Mesodermal cell (in vitro differentiated cells): ENCODE results near the gene PTGR2.
"Not testable (repeated sequence)": the region's sequence is repeated elsewhere in the genome, so short reads cannot be mapped to it uniquely, and the experiment has no call there.

Experiments
- H3K27ac ChIP-seq: 2 replicates; pipeline ENCODE4 v1.7.0; 2013; ENCODE audit warnings: mild to moderate bottlenecking, low read depth, low read length, moderate library complexity; ENCODE audit not compliant: severe bottlenecking
- H3K36me3 ChIP-seq: 2 replicates; pipeline ENCODE4 v1.7.1; 2013; ENCODE audit warnings: mild to moderate bottlenecking, low read length, moderate library complexity; ENCODE audit not compliant: control insufficient read depth, insufficient read depth
- H3K4me1 ChIP-seq: one replicate; pipeline ENCODE4 v1.7.1; 2013; ENCODE audit warnings: mild to moderate bottlenecking, low read length; ENCODE audit not compliant: insufficient read depth, control insufficient read depth, poor library complexity, severe bottlenecking
- H3K4me3 ChIP-seq: 2 replicates; pipeline ENCODE4 v1.7.0; 2013; ENCODE audit warnings: low read length, control low read depth, mild to moderate bottlenecking; ENCODE audit not compliant: insufficient read depth, poor library complexity, severe bottlenecking; ENCODE audit errors: extremely low read depth
- H3K9me3 ChIP-seq: 2 replicates; pipeline ENCODE4 v1.7.1; 2013; ENCODE audit warnings: mild to moderate bottlenecking, low read length, moderate library complexity; ENCODE audit not compliant: control insufficient read depth
- WGBS, 2 experiments: methylation state at CpG; one replicate each; pipeline ENCODE4 v1.1.5; 2013; ENCODE audit warnings: missing lambda C conversion rate in 2 of 2; ENCODE audit not compliant: insufficient coverage in 2 of 2; 5-methylcytosine and 5-hydroxymethylcytosine counted together

The PTGR2 gene

GRCh38 chr14:73909681-73910080 is 58.0 kb downstream of the PTGR2 start:
- 100% methylated on average over 1 of the region's 1 CpG; no CpG with 5 or more reads in 1 of the 2 experiments for WGBS, 2 experiments
- Histone ChIP-seq H3K9me3 (no peaks in the 10 kb centered on the region), H3K36me3 (peaks cover 93% of the 10 kb centered on the region), H3K4me1 (no peaks in the 10 kb centered on the region), H3K4me3 (no peak overlapping the region), H3K27ac (no peak overlapping the region)

GRCh38 chr14:73913256-73913655 is 61.6 kb downstream of the PTGR2 start:
- H3K27ac ChIP-seq = no peak overlapping the region
- no peaks in the 10 kb centered on the region for H3K4me1 ChIP-seq
- H3K9me3 ChIP-seq = no peaks in the 10 kb centered on the region
- H3K36me3 ChIP-seq = peaks cover 88% of the 10 kb centered on the region
- H3K4me3 ChIP-seq = no peak overlapping the region
- WGBS, 2 experiments = 83 to 93% methylated on average over 2 to 3 of the region's 3 CpGs

DNA sequence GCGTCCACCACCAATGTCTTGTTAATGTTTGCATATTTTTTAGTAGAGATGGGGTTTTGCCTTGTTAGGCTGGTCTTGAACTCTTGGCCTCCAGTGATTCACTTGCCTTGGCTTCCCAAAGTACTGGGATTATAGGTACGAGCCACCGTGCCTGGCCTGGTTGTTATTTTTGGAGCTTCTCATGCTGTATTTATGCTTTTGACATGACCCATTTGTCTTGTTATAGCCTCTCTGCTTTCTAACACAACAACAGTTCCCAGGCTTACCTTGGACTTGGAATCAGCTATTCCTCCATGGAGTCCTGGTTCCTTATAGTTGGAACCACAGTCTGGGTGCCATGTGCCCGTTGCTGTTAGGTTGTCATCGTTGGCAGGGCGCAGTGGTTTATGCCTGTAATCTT is 64.7 kb downstream of the PTGR2 start:
- WGBS, 2 experiments = 85 to 86% methylated on average over 4 to 6 of the region's 6 CpGs
- no peak overlapping the region for H3K4me3 ChIP-seq
- no peak overlapping the region for H3K27ac ChIP-seq
- peaks cover 88% of the 10 kb centered on the region for H3K36me3 ChIP-seq
- H3K4me1 ChIP-seq = no peaks in the 10 kb centered on the region
- no peaks in the 10 kb centered on the region for H3K9me3 ChIP-seq

DNA sequence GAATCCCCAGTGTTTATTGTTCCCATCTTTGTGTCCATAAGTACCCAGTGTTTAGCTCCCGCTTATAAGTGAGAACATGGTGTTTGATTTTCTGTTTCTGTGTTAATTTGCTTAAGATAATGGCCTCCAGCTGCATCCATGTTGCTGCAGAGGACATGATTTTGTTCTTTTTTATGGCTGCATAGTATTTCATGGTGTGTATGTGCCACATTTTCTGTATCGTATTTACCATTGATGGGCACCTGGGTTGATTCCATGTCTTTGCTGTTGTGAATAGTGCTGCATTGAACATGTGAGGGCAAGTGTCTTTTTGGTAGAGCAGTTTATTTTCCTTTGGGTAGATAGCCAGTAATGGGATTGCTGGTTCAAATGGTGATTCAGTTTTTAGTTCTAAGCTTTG is 67.8 kb downstream of the PTGR2 start:
- not testable (repeated sequence) for H3K27ac ChIP-seq, H3K9me3 ChIP-seq, H3K4me3 ChIP-seq, H3K4me1 ChIP-seq
- WGBS, 2 experiments = 86 to 88% methylated on average over 2 of the region's 2 CpGs
- H3K36me3 ChIP-seq = peaks cover 89% of the 10 kb centered on the region

GRCh38 chr14:73924337-73924736 is 72.7 kb downstream of the PTGR2 start:
- H3K36me3 ChIP-seq = peaks cover 92% of the 10 kb centered on the region
- no peaks in the 10 kb centered on the region for H3K4me1 ChIP-seq
- H3K27ac ChIP-seq = no peak overlapping the region
- WGBS, 2 experiments = 78 to 87% methylated on average over 4 of the region's 5 CpGs
- no peak overlapping the region for H3K4me3 ChIP-seq
- no peaks in the 10 kb centered on the region for H3K9me3 ChIP-seq
